GM23248 (cell line): ENCODE results near the gene BACE2. TPM values are rescaled to one million over a fixed set of nuclear protein-coding genes. Genes with fewer than 3 reads are reported as not detected.
"Not testable (repeated sequence)": the region's sequence is repeated elsewhere in the genome, so short reads cannot be mapped to it uniquely, and the experiment has no call there.

Experiments used
- DNase-seq: peaks from one replicate; pipeline ENCODE4 v3.0.0-alpha.2; 2015
- H2AFZ ChIP-seq: fragments of 200-600 bp; sonication (generic); 2 replicates; pipeline ENCODE4 v1.6.1; 2016; ENCODE audit warnings: antibody characterized with exemption
- H3F3A ChIP-seq: fragments of 200-600 bp; sonication (generic); 2 replicates; pipeline ENCODE4 v1.6.1; 2016; ENCODE audit warnings: mild to moderate bottlenecking, antibody characterized with exemption, mixed run types; ENCODE audit not compliant: insufficient read depth
- H3K27ac ChIP-seq: fragments of 200-600 bp; sonication (generic); 2 replicates; pipeline ENCODE4 v1.5.1; 2016; ENCODE audit warnings: mild to moderate bottlenecking
- H3K27me3 ChIP-seq: fragments of 200-600 bp; sonication (generic); replicated peaks from 2 replicates; pipeline ENCODE4 v1.6.1; 2016; ENCODE audit warnings: mild to moderate bottlenecking; ENCODE audit not compliant: insufficient read depth
- H3K36me3 ChIP-seq: fragments of 200-600 bp; sonication (generic); 2 replicates; pipeline ENCODE4 v1.6.1; 2016; ENCODE audit warnings: low read depth, mild to moderate bottlenecking
- H3K4me1 ChIP-seq: fragments of 200-600 bp; sonication (generic); 2 replicates; pipeline ENCODE4 v1.6.1; 2016; ENCODE audit warnings: mild to moderate bottlenecking; ENCODE audit not compliant: insufficient read depth
- H3K4me2 ChIP-seq: fragments of 200-600 bp; sonication (generic); one replicate; pipeline ENCODE4 v1.6.1; 2016; ENCODE audit warnings: mild to moderate bottlenecking; ENCODE audit not compliant: unreplicated experiment
- H3K4me3 ChIP-seq: fragments of 200-600 bp; sonication (generic); 2 replicates; pipeline ENCODE4 v1.5.1; 2016; ENCODE audit warnings: mild to moderate bottlenecking
- H3K79me2 ChIP-seq: fragments of 200-600 bp; sonication (generic); 2 replicates; pipeline ENCODE4 v1.6.1; 2016; ENCODE audit warnings: mild to moderate bottlenecking; ENCODE audit not compliant: insufficient read depth
- H3K9ac ChIP-seq: fragments of 200-600 bp; sonication (generic); 2 replicates; pipeline ENCODE4 v1.6.1; 2016; ENCODE audit warnings: mild to moderate bottlenecking
- H3K9me2 ChIP-seq: fragments of 200-600 bp; sonication (generic); 2 replicates; pipeline ENCODE4 v1.6.1; 2016; ENCODE audit warnings: mixed run types, mild to moderate bottlenecking, moderate library complexity; ENCODE audit not compliant: insufficient read depth
- H3K9me3 ChIP-seq: fragments of 200-600 bp; sonication (generic); one replicate; pipeline ENCODE4 v1.6.1; 2017; ENCODE audit warnings: low read depth
- H4K20me1 ChIP-seq: fragments of 200-600 bp; sonication (generic); 2 replicates; pipeline ENCODE4 v1.6.0; 2016; ENCODE audit not compliant: insufficient read depth
- EZH2 ChIP-seq: fragments of 200-600 bp; sonication (generic); IDR thresholded peaks from 2 replicates; pipeline ENCODE4 v1.6.1; 2018; ENCODE audit warnings: antibody characterized with exemption, mild to moderate bottlenecking; ENCODE audit not compliant: insufficient read depth, poor library complexity, severe bottlenecking
- EZH2phosphoT487 ChIP-seq: fragments of 200-600 bp; sonication (generic); IDR thresholded peaks from 2 replicates; pipeline ENCODE4 v1.6.1; 2018; ENCODE audit warnings: antibody characterized with exemption, moderate library complexity, mild to moderate bottlenecking, low read depth; ENCODE audit not compliant: insufficient read depth
- WGBS, 2 experiments: methylation state at CpG; one replicate each; pipeline ENCODE4 v1.1.6; 2015 to 2017; ENCODE audit warnings: low lambda C conversion rate in 2 of 2, low coverage in 1 of 2; ENCODE audit errors: missing lambda C conversion rate in 2 of 2; 5-methylcytosine and 5-hydroxymethylcytosine counted together
- in situ Hi-C: fragments of 300-500 bp; cut with MboI; formaldehyde crosslinking; loops from 2 replicates; pipeline ENCODE4 v1.15.0; 2020
- polyA plus RNA-seq: library from polyadenylated mRNA; unstranded; fragments of >200 nt; fragmentation: Nextera tagmentation; extraction: Ambion mirVana; gene quantifications from 2 replicates; pipeline ENCODE4 v1.2.1, GENCODE V29; 2016
- total RNA-seq: library from RNA; depleted of rRNA; stranded (reverse); fragments of >200 nt; shearing (Covaris generic); gene quantifications from 2 replicates; pipeline ENCODE4 v1.2.3, GENCODE V29; 2014

BACE2 gene
- total and polyA plus RNA-seq, 2 experiments from 2014 or later, result 69.5 to 97.8 TPM

DNA sequence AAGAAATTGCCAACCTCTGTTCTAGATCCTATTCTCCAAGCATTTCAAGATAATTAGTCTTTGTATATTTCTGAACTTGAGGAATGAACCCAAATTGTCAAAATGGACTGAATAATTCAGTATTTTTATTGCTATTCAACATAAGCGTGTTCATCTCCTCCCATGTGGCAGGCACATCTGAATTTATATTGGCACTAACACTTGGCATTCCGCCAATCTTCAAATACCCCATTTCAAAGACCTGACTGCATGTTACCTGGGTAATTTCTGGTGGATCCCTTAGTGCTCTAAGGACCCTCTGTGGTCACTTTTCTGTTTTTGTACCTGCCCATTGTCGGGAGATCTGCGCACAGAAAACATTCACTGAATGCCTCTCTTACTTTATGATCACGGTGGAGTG, 66.6 kb downstream of the BACE2 start:
- no peak overlapping the region for H3K27ac ChIP-seq
- H3K9me2 ChIP-seq, result no peaks in the 10 kb centered on the region
- no peaks in the 10 kb centered on the region for H3K79me2 ChIP-seq
- no peak overlapping the region for H3K9ac ChIP-seq
- no peaks in the 10 kb centered on the region for H3K9me3 ChIP-seq
- no peaks in the 10 kb centered on the region for H4K20me1 ChIP-seq
- H3K36me3 ChIP-seq, result peaks cover 9% of the 10 kb centered on the region; the same call in 1 of the 2 replicates
- H3K4me3 ChIP-seq, result no peak overlapping the region
- in situ Hi-C loops, result no loop called here
- no peak for DNase-seq
- 71 to 73% methylated on average over 5 of the region's 5 CpGs for WGBS, 2 experiments
- H3K27me3 ChIP-seq, result no peaks in the 10 kb centered on the region
- H3K4me2 ChIP-seq, result no peak overlapping the region
- H3K4me1 ChIP-seq, result no peaks in the 10 kb centered on the region
- H3F3A ChIP-seq, result no peaks in the 10 kb centered on the region
- H2AFZ ChIP-seq, result no peak overlapping the region
- TF ChIP-seq EZH2phosphoT487, result no peak
- TF ChIP-seq EZH2, result no peak

- H3K4me3 ChIP-seq, result no peak overlapping the region
- no peaks in the 10 kb centered on the region for H4K20me1 ChIP-seq
- H3K9me3 ChIP-seq, result no peaks in the 10 kb centered on the region
- no peak overlapping the region for H2AFZ ChIP-seq
- H3K9ac ChIP-seq, result no peak overlapping the region
- H3K4me1 ChIP-seq, result no peaks in the 10 kb centered on the region
- peaks cover 9% of the 10 kb centered on the region; the same call in 1 of the 2 replicates for H3K36me3 ChIP-seq
- no peak overlapping the region for H3K27ac ChIP-seq
- no peak for TF ChIP-seq EZH2phosphoT487
- no peak for TF ChIP-seq EZH2
- no peaks in the 10 kb centered on the region for H3K27me3 ChIP-seq
- 74 to 78% methylated on average over 3 of the region's 3 CpGs for WGBS, 2 experiments
- no peaks in the 10 kb centered on the region for H3K9me2 ChIP-seq
- H3F3A ChIP-seq, result no peaks in the 10 kb centered on the region
- H3K4me2 ChIP-seq, result no peak overlapping the region
- in situ Hi-C loops, result no loop called here
- DNase-seq, result no peak
- H3K79me2 ChIP-seq, result no peaks in the 10 kb centered on the region
Measured at GRCh38 chr21:41235201-41235600, 67.2 kb downstream of the BACE2 start.

GRCh38 chr21:41236352-41236973, 68.5 kb downstream of the BACE2 start:
- no peak for TF ChIP-seq EZH2
- TF ChIP-seq EZH2phosphoT487, result no peak
- H3K4me1 ChIP-seq, result no peaks in the 10 kb centered on the region
- H3K27me3 ChIP-seq, result no peaks in the 10 kb centered on the region
- H3K79me2 ChIP-seq, result no peaks in the 10 kb centered on the region
- no peak for DNase-seq
- peaks cover 9% of the 10 kb centered on the region; the same call in 1 of the 2 replicates for H3K36me3 ChIP-seq
- H4K20me1 ChIP-seq, result no peaks in the 10 kb centered on the region
- no peak overlapping the region for H3K27ac ChIP-seq
- no peak overlapping the region for H3K4me2 ChIP-seq
- in situ Hi-C loops, result no loop called here
- H2AFZ ChIP-seq, result no peak overlapping the region
- H3K4me3 ChIP-seq, result no peak overlapping the region
- H3K9ac ChIP-seq, result no peak overlapping the region
- H3K9me2 ChIP-seq, result no peaks in the 10 kb centered on the region
- H3F3A ChIP-seq, result no peaks in the 10 kb centered on the region
- 98% methylated on average over 16 of the region's 16 CpGs for WGBS, 2 experiments
- H3K9me3 ChIP-seq, result no peaks in the 10 kb centered on the region

- DNase-seq, H2AFZ ChIP-seq, H3K79me2 ChIP-seq, H3K4me1 ChIP-seq, H3K4me3 ChIP-seq, H3K9me2 ChIP-seq, H4K20me1 ChIP-seq, H3K4me2 ChIP-seq, H3K27ac ChIP-seq, H3K9me3 ChIP-seq, H3K9ac ChIP-seq, H3F3A ChIP-seq, H3K27me3 ChIP-seq, in situ Hi-C loops: not testable (repeated sequence)
- H3K36me3 ChIP-seq, result peaks cover 10% of the 10 kb centered on the region; the same call in 1 of the 2 replicates
- 85 to 87% methylated on average over 10 of the region's 10 CpGs for WGBS, 2 experiments
Measured at GRCh38 chr21:41238081-41238796, 70.3 kb downstream of the BACE2 start.
